Measurements from ENCODE around the gene LURAP1L.

The LURAP1L gene

DNA sequence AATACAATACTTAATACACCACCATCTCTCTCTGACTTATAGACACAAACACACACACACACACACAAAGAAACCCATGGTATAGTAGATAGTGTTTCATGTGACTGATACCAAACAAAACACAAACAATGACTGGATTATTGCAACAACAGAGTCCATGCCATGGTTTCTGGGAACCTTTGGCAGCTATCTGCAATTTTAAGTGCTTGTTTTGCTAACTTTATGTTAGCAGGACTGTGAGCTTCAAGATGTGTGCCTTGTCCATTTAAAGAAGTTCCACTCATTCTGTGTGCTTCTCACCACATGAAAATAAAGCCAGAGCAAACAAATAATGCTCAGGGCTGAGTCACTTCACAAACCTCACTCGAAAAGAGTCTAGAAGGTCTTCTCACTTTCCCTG lies 15.1 kb upstream of the LURAP1L start:
- no peaks in the 10 kb centered on the region for H3K27me3 ChIP-seq (ENCODE audit: insufficient read depth, low read length)
- no peaks in the 10 kb centered on the region for H3K9me3 ChIP-seq (ENCODE audit: low read length)
- no peaks in the 10 kb centered on the region for H3F3A ChIP-seq (ENCODE audit: insufficient read depth, low read length)
- no peak overlapping the region for H3K27ac ChIP-seq (ENCODE audit: low read depth, low read length, poor library complexity, severe bottlenecking)
- H3K36me3 ChIP-seq (ENCODE audit: insufficient read depth, low read length): no peaks in the 10 kb centered on the region
- no peak overlapping the region for H3K4me2 ChIP-seq (ENCODE audit: low read length)
- H3K9ac ChIP-seq (ENCODE audit: low read length): no peak overlapping the region
- no peaks in the 10 kb centered on the region for H3K79me2 ChIP-seq (ENCODE audit: insufficient read depth, low read length)
- no peaks in the 10 kb centered on the region for H3K4me1 ChIP-seq (ENCODE audit: insufficient read depth, low read length, severe bottlenecking)
- H3K4me3 ChIP-seq (ENCODE audit: low read depth, low read length, poor library complexity, severe bottlenecking): no peak overlapping the region
- H2AFZ ChIP-seq (ENCODE audit: low read length): no peak overlapping the region
- no peaks in the 10 kb centered on the region for H4K20me1 ChIP-seq (ENCODE audit: insufficient read depth, low read length)
- H3K9me2 ChIP-seq (ENCODE audit: low read depth, low read length): no peaks in the 10 kb centered on the region
- TF ChIP-seq, protein P1, sequence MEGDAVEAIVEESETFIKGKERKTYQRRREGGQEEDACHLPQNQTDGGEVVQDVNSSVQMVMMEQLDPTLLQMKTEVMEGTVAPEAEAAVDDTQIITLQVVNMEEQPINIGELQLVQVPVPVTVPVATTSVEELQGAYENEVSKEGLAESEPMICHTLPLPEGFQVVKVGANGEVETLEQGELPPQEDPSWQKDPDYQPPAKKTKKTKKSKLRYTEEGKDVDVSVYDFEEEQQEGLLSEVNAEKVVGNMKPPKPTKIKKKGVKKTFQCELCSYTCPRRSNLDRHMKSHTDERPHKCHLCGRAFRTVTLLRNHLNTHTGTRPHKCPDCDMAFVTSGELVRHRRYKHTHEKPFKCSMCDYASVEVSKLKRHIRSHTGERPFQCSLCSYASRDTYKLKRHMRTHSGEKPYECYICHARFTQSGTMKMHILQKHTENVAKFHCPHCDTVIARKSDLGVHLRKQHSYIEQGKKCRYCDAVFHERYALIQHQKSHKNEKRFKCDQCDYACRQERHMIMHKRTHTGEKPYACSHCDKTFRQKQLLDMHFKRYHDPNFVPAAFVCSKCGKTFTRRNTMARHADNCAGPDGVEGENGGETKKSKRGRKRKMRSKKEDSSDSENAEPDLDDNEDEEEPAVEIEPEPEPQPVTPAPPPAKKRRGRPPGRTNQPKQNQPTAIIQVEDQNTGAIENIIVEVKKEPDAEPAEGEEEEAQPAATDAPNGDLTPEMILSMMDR (IDR thresholded peaks at IDR 0.05; ENCODE audit: low read length): no peak
- TF ChIP-seq EZH2 (IDR thresholded peaks at IDR 0.05; ENCODE audit: borderline replicate concordance, low read length): no peak

DNA sequence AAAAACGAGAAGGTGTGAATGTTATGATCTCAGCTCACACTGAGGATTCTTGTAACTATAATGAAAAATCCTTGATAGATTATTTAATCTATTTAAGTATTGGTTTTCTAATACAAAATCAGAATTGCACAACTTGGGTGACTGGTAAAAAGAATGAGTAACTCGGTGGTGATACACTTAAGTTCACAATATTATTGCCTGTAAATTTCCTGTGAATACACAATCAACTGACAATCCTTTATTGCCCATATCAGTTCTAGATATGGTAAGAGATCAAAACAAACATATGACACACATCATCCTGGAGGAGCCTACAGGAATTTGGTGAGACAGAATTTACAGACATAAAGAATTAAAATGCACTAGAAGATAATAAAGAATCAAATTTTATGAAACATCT lies 14.1 kb upstream of the LURAP1L start:
- no peak overlapping the region for H3K27ac ChIP-seq (ENCODE audit: low read depth, low read length, poor library complexity, severe bottlenecking)
- H3F3A ChIP-seq (ENCODE audit: insufficient read depth, low read length): no peaks in the 10 kb centered on the region
- no peak overlapping the region for H3K4me2 ChIP-seq (ENCODE audit: low read length)
- no peaks in the 10 kb centered on the region for H3K4me1 ChIP-seq (ENCODE audit: insufficient read depth, low read length, severe bottlenecking)
- no peaks in the 10 kb centered on the region for H3K9me3 ChIP-seq (ENCODE audit: low read length)
- H3K79me2 ChIP-seq (ENCODE audit: insufficient read depth, low read length): no peaks in the 10 kb centered on the region
- TF ChIP-seq EZH2 (IDR thresholded peaks at IDR 0.05; ENCODE audit: borderline replicate concordance, low read length): no peak
- TF ChIP-seq, protein P1 (IDR thresholded peaks at IDR 0.05; ENCODE audit: low read length): no peak
- no peak overlapping the region for H2AFZ ChIP-seq (ENCODE audit: low read length)
- H3K4me3 ChIP-seq (ENCODE audit: low read depth, low read length, poor library complexity, severe bottlenecking): no peak overlapping the region
- no peak overlapping the region for H3K9ac ChIP-seq (ENCODE audit: low read length)
- H3K36me3 ChIP-seq (ENCODE audit: insufficient read depth, low read length): no peaks in the 10 kb centered on the region
- no peaks in the 10 kb centered on the region for H4K20me1 ChIP-seq (ENCODE audit: insufficient read depth, low read length)
- no peaks in the 10 kb centered on the region for H3K27me3 ChIP-seq (ENCODE audit: insufficient read depth, low read length)
- H3K9me2 ChIP-seq (ENCODE audit: low read depth, low read length): no peaks in the 10 kb centered on the region

DNA sequence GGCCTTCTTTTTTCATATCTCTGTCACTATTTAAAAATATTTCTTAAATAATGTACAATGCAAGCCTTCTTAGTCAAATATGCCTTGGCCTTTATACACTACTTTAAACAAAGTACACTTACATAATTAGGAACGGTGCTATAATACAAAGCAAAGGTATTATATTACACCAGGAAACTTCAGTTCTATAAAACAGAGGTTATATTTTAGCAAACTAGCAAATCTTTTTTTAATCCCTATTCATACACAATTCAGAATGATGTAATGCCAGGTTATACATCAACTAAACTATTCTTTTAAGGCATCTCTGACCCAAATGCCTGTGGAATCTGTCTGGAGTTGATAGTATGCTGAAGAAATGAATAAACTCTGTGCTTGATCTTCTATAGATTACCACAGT lies 10.7 kb upstream of the LURAP1L start:
- no peaks in the 10 kb centered on the region for H3K79me2 ChIP-seq (ENCODE audit: insufficient read depth, low read length)
- no peak overlapping the region for H3K27ac ChIP-seq (ENCODE audit: low read depth, low read length, poor library complexity, severe bottlenecking)
- H3K36me3 ChIP-seq (ENCODE audit: insufficient read depth, low read length): no peaks in the 10 kb centered on the region
- H3K9me3 ChIP-seq (ENCODE audit: low read length): no peaks in the 10 kb centered on the region
- no peaks in the 10 kb centered on the region for H4K20me1 ChIP-seq (ENCODE audit: insufficient read depth, low read length)
- H3K4me3 ChIP-seq (ENCODE audit: low read depth, low read length, poor library complexity, severe bottlenecking): no peak overlapping the region
- no peaks in the 10 kb centered on the region for H3K9me2 ChIP-seq (ENCODE audit: low read depth, low read length)
- no peaks in the 10 kb centered on the region for H3K27me3 ChIP-seq (ENCODE audit: insufficient read depth, low read length)
- H3K9ac ChIP-seq (ENCODE audit: low read length): no peak overlapping the region
- no peak overlapping the region for H2AFZ ChIP-seq (ENCODE audit: low read length)
- no peak overlapping the region for H3K4me2 ChIP-seq (ENCODE audit: low read length)
- TF ChIP-seq, protein P1 (IDR thresholded peaks at IDR 0.05; ENCODE audit: low read length): no peak
- TF ChIP-seq EZH2 (IDR thresholded peaks at IDR 0.05; ENCODE audit: borderline replicate concordance, low read length): no peak
- H3K4me1 ChIP-seq (ENCODE audit: insufficient read depth, low read length, severe bottlenecking): no peaks in the 10 kb centered on the region
- no peaks in the 10 kb centered on the region for H3F3A ChIP-seq (ENCODE audit: insufficient read depth, low read length)

Data from OCI-LY1 (cell line).